HL-60 (cell line): ENCODE results near the gene SPDEF.

Experiments
- DNase-seq, 2 experiments: peaks; one replicate each; pipeline ENCODE4 v3.0.0-alpha.2; 2010 to 2020; ENCODE audit warnings: low read depth in 1 of 2, low spot score in 1 of 2
- H3K27ac ChIP-seq: fragments of 250-450 bp; sonication (Bioruptor Pico); replicated peaks from 2 replicates; pipeline ENCODE4 v1.5.1; 2020; ENCODE audit warnings: mild to moderate bottlenecking, moderate library complexity
- H3K27me3 ChIP-seq: fragments of 250-450 bp; sonication (Bioruptor Pico); 2 replicates; pipeline ENCODE4 v1.5.1; 2021; ENCODE audit warnings: mild to moderate bottlenecking, moderate library complexity; ENCODE audit not compliant: insufficient read depth, poor library complexity, severe bottlenecking
- H3K4me3 ChIP-seq: replicated peaks from 2 replicates; pipeline ENCODE4 v1.5.1; 2011; ENCODE audit warnings: mild to moderate bottlenecking, control low read depth, low read length; ENCODE audit not compliant: insufficient read depth
- GABPA ChIP-seq: IDR thresholded peaks from 2 replicates; pipeline ENCODE4 v1.6.1; 2012; ENCODE audit warnings: low read depth
- POLR2AphosphoS5 ChIP-seq: IDR thresholded peaks from 2 replicates; pipeline ENCODE4 v1.6.1; 2012; ENCODE audit warnings: low read depth
- REST ChIP-seq: IDR thresholded peaks from 2 replicates; pipeline ENCODE4 v1.6.1; 2012; ENCODE audit warnings: low read depth; ENCODE audit not compliant: insufficient replicate concordance
- SPI1 ChIP-seq: IDR thresholded peaks from 2 replicates; pipeline ENCODE4 v1.6.1; 2012; ENCODE audit warnings: low read depth, mild to moderate bottlenecking, borderline replicate concordance
- TF ChIP-seq, protein P1 (sequence below): IDR thresholded peaks from one replicate; pipeline ENCODE4 v1.5.1; 2011; ENCODE audit warnings: low read length, control low read depth, inconsistent platforms; ENCODE audit not compliant: insufficient read depth

Gene SPDEF

GRCh38 chr6:34544052-34544604 is 12.0 kb downstream of the SPDEF start:
- TF ChIP-seq GABPA (no peak), POLR2AphosphoS5 (no peak), SPI1 (no peak), REST (no peak)
- TF ChIP-seq, protein P1, sequence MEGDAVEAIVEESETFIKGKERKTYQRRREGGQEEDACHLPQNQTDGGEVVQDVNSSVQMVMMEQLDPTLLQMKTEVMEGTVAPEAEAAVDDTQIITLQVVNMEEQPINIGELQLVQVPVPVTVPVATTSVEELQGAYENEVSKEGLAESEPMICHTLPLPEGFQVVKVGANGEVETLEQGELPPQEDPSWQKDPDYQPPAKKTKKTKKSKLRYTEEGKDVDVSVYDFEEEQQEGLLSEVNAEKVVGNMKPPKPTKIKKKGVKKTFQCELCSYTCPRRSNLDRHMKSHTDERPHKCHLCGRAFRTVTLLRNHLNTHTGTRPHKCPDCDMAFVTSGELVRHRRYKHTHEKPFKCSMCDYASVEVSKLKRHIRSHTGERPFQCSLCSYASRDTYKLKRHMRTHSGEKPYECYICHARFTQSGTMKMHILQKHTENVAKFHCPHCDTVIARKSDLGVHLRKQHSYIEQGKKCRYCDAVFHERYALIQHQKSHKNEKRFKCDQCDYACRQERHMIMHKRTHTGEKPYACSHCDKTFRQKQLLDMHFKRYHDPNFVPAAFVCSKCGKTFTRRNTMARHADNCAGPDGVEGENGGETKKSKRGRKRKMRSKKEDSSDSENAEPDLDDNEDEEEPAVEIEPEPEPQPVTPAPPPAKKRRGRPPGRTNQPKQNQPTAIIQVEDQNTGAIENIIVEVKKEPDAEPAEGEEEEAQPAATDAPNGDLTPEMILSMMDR: no peak
- no peak for DNase-seq
- H3K4me3 ChIP-seq: no peak overlapping the region
- H3K27me3 ChIP-seq: no peaks in the 10 kb centered on the region
- H3K27ac ChIP-seq: no peak overlapping the region

- Histone ChIP-seq H3K4me3 (no peak overlapping the region), H3K27me3 (no peaks in the 10 kb centered on the region), H3K27ac (no peak overlapping the region)
- TF ChIP-seq SPI1: no peak
- TF ChIP-seq GABPA: no peak
- no peak for TF ChIP-seq REST
- TF ChIP-seq, protein P1: no peak
- TF ChIP-seq POLR2AphosphoS5: no peak
- DNase-seq: no peak
These were observed 12.7 kb downstream of the SPDEF start for GRCh38 chr6:34543421-34543820.

GRCh38 chr6:34540841-34541240 is 15.3 kb downstream of the SPDEF start:
- no peak for DNase-seq
- Histone ChIP-seq H3K4me3 (no peak overlapping the region), H3K27me3 (no peaks in the 10 kb centered on the region), H3K27ac (no peak overlapping the region)
- no peak for TF ChIP-seq SPI1

- Histone ChIP-seq H3K4me3 (no peak overlapping the region), H3K27ac (no peak overlapping the region), H3K27me3 (no peaks in the 10 kb centered on the region)
- no peak for TF ChIP-seq REST
- no peak for TF ChIP-seq SPI1
- no peak for TF ChIP-seq GABPA
- TF ChIP-seq POLR2AphosphoS5: no peak
- TF ChIP-seq, protein P1: no peak
- no peak for DNase-seq
These were observed 15.9 kb downstream of the SPDEF start for GRCh38 chr6:34540222-34540621.
